Measurements from ENCODE around the gene MMP2.

- TF ChIP-seq CTCF (IDR thresholded peaks at IDR 0.05) (no peak), ZFX (IDR thresholded peaks at IDR 0.05; ENCODE audit: borderline replicate concordance) (no peak)
Observed at GRCh38 chr16:55433030-55433429, 46.0 kb upstream of the MMP2 start.
